HEK293 (cell line): ENCODE results near the gene PRKCE.

Source experiments
- CTCF ChIA-PET: fragments of 350-600 bp; formaldehyde crosslinking; extraction: SDS; loops from one replicate; lab custom pipeline; 2021; ENCODE audit warnings: antibody characterized with exemption; lab: Yijun Ruan, JAX
- POLR2A ChIA-PET: fragments of 300-600 bp; formaldehyde crosslinking; extraction: SDS; loops from one replicate; lab custom pipeline; 2020; ENCODE audit warnings: antibody characterized with exemption, inconsistent platforms; lab: Yijun Ruan, JAX
- H3K27ac ChIP-seq: fragments of 200-500 bp; sonication (Bioruptor generic); 2 replicates; pipeline ENCODE4 v1.5.1; 2014; ENCODE audit warnings: low read depth, low read length, control low read depth, inconsistent platforms; ENCODE audit errors: extremely low read depth
- H3K36me3 ChIP-seq, 2 experiments: fragments of 200-500 bp in 1 of 2; sonication (Bioruptor generic) in 1 of 2; 1 replicate in 1 of 2; 2 replicates in 1 of 2; pipeline ENCODE4 v1.5.1; 2014 to 2017; ENCODE audit warnings: inconsistent platforms in 2 of 2, low read length in 2 of 2; ENCODE audit not compliant: control insufficient read depth in 2 of 2, insufficient read depth in 1 of 2
- H3K4me1 ChIP-seq: fragments of 200-500 bp; sonication (Bioruptor generic); 2 replicates; pipeline ENCODE4 v1.5.1; 2014; ENCODE audit warnings: mild to moderate bottlenecking, low read length, inconsistent platforms; ENCODE audit not compliant: control insufficient read depth, insufficient read depth
- H3K4me3 ChIP-seq: 2 replicates; pipeline ENCODE4 v1.5.1; 2011; ENCODE audit warnings: low read depth, mild to moderate bottlenecking, control low read depth, low read length, moderate library complexity
- H3K9me3 ChIP-seq: fragments of 200-500 bp; sonication (Bioruptor generic); 2 replicates; pipeline ENCODE4 v1.5.1; 2014; ENCODE audit warnings: low read depth, low read length, inconsistent platforms; ENCODE audit not compliant: control insufficient read depth, insufficient read depth
- ELK4 ChIP-seq: IDR thresholded peaks from 2 replicates; pipeline ENCODE4 v1.6.1; 2011; ENCODE audit warnings: mild to moderate bottlenecking, low read depth, low read length, borderline replicate concordance
- TSHZ1 ChIP-seq: fragments of 450-650 bp; formaldehyde crosslinking; IDR thresholded peaks from 2 replicates; pipeline ENCODE4 v1.5.1; 2016; ENCODE audit warnings: missing biosample characterization, missing genetic modification characterization, borderline replicate concordance
- ZBTB1 ChIP-seq: fragments of 450-650 bp; formaldehyde crosslinking; IDR thresholded peaks from 2 replicates; pipeline ENCODE4 v1.5.1; 2016; ENCODE audit warnings: missing biosample characterization, missing genetic modification characterization
- ZNF132 ChIP-seq: fragments of 450-650 bp; formaldehyde crosslinking; IDR thresholded peaks from 2 replicates; pipeline ENCODE4 v1.5.1; 2017; ENCODE audit warnings: missing biosample characterization, missing genetic modification characterization, borderline replicate concordance
- ZNF174 ChIP-seq: fragments of 450-650 bp; formaldehyde crosslinking; IDR thresholded peaks from 2 replicates; pipeline ENCODE4 v1.5.0; 2017; ENCODE audit warnings: missing biosample characterization, mild to moderate bottlenecking, missing genetic modification characterization
- ZNF23 ChIP-seq: fragments of 450-650 bp; formaldehyde crosslinking; IDR thresholded peaks from 2 replicates; pipeline ENCODE4 v1.5.1; 2016; ENCODE audit warnings: missing biosample characterization, missing genetic modification characterization, borderline replicate concordance
- ZNF280D ChIP-seq: fragments of 450-650 bp; formaldehyde crosslinking; IDR thresholded peaks from 2 replicates; pipeline ENCODE4 v1.5.1; 2016; ENCODE audit warnings: missing biosample characterization, missing genetic modification characterization
- ZNF48 ChIP-seq: fragments of 450-650 bp; formaldehyde crosslinking; IDR thresholded peaks from 2 replicates; pipeline ENCODE4 v1.5.1; 2016; ENCODE audit warnings: missing biosample characterization, missing genetic modification characterization
- ZNF629 ChIP-seq: fragments of 450-650 bp; formaldehyde crosslinking; IDR thresholded peaks from 2 replicates; pipeline ENCODE4 v1.5.1; 2017; ENCODE audit warnings: missing biosample characterization, missing genetic modification characterization
- ZNF658 ChIP-seq: fragments of 450-650 bp; formaldehyde crosslinking; IDR thresholded peaks from 2 replicates; pipeline ENCODE4; 2016; ENCODE audit warnings: missing biosample characterization, missing genetic modification characterization
- TF ChIP-seq, protein P1 (sequence below): fragments of 450-650 bp; formaldehyde crosslinking; IDR thresholded peaks from 2 replicates; pipeline ENCODE4 v1.5.1; 2016; ENCODE audit warnings: missing biosample characterization, missing genetic modification characterization, low read depth

PRKCE gene

DNA sequence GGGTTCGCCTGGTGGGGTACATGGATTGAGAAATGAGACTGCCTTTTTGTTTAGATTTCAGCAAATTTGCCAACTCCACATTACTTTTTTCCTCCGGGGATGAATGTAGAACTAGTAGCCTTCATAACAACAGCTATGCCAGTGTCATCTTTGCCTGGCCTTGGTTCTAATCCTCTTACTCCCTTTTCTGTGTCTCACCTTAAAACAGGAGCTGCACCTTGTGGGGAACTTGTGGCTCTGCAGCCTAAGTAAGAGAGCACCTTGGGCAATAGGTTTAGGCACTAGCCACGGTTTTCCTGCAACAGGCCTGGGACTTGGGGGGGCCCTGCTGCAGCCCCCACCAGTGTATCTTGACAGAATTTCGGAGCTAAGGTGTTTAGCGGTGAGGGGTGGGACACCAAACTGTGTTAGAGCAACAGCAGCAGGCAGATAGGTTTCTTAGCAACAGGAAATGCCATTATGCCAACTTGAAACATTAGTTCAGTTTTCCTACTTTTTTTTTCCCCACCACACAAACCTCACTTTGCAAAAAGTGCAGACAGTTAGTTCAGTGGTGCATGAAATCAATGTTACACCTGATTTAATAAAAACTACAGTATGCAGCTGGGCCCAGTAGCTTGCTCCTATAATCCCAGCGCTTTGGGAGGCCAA, 173.7 kb downstream of the PRKCE start (continued):
- TF ChIP-seq ELK4 (no peak), ZNF23 (tag by site-specific recombination) (no peak), ZNF280D (no peak), ZBTB1 (tag by site-specific recombination) (no peak)
- TF ChIP-seq, protein P1, sequence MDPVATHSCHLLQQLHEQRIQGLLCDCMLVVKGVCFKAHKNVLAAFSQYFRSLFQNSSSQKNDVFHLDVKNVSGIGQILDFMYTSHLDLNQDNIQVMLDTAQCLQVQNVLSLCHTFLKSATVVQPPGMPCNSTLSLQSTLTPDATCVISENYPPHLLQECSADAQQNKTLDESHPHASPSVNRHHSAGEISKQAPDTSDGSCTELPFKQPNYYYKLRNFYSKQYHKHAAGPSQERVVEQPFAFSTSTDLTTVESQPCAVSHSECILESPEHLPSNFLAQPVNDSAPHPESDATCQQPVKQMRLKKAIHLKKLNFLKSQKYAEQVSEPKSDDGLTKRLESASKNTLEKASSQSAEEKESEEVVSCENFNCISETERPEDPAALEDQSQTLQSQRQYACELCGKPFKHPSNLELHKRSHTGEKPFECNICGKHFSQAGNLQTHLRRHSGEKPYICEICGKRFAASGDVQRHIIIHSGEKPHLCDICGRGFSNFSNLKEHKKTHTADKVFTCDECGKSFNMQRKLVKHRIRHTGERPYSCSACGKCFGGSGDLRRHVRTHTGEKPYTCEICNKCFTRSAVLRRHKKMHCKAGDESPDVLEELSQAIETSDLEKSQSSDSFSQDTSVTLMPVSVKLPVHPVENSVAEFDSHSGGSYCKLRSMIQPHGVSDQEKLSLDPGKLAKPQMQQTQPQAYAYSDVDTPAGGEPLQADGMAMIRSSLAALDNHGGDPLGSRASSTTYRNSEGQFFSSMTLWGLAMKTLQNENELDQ: no peak
- TF ChIP-seq, all 188 proteins: peak for 0

GRCh38 chr2:45826460-45826859, 175.0 kb downstream of the PRKCE start:
- CTCF ChIA-PET: no interaction called here
- H3K27ac ChIP-seq: no peak overlapping the region
- no peak overlapping the region for H3K4me3 ChIP-seq
- peaks cover 7% of the 10 kb centered on the region for H3K4me1 ChIP-seq
- TF ChIP-seq TSHZ1 (tag by site-specific recombination) (no peak), ZNF658 (tag by site-specific recombination) (no peak), ZNF48 (tag by site-specific recombination) (no peak), ZNF174 (tag by site-specific recombination) (no peak), ZNF132 (tag by site-specific recombination) (no peak), ZNF629 (tag by site-specific recombination) (no peak), ZNF23 (tag by site-specific recombination) (no peak)
- TF ChIP-seq, all 188 proteins: peak for 0
- POLR2A ChIA-PET: no interaction called here
- Histone ChIP-seq H3K36me3 (no peaks in the 10 kb centered on the region), H3K9me3 (no peaks in the 10 kb centered on the region; the same call in 1 of the 2 replicates)
